Dermis blood vessel endothelial cell (primary cell): ENCODE data around the gene ELOVL5. TPM values are rescaled to one million over a fixed set of nuclear protein-coding genes. Genes with fewer than 3 reads are reported as not detected.

Source experiments
- DNase-seq: peaks from one replicate; pipeline ENCODE4 v3.0.0; 2010
- total RNA-seq: library from RNA; depleted of rRNA; stranded (reverse); fragments of >200 nt; gene quantifications from 2 replicates; pipeline ENCODE4 v1.2.3, GENCODE V29; 2014

The ELOVL5 gene
- total RNA-seq, 1 donor from 2014 or later, result 74.2 TPM

DNA sequence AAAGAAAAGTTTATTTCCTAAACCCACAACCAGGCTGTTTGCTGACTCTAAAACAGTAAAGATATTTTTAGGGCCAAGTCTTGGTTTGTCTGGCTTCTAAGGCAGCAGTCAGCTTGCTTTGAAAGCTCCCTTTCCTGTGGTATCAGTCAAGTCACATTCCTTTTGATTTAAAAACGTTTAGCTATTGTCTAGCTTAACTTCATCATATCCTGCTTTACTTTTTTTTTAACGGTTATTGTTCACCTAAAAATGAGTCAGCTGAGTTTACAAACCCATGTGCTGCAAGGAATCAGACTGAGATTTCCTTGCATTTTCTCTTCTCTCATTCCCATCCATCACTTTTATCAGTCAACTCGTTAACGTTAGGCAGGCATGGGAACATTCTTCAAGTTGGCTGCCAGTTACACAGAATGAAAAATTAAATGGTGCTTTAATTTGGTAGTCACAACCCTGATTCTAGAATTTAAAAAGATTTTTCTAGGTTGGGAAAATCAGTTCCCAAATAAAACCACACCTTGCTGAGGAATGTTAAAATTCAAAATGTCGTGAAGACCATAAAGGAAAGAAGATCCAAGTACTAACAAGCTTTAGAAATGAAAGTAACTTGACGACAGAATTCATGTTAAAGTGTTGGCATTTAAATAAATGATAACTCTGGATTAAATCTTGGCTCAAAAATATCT lies 45.9 kb downstream of the ELOVL5 start:
- peak; percentile 94 for DNase-seq

DNA sequence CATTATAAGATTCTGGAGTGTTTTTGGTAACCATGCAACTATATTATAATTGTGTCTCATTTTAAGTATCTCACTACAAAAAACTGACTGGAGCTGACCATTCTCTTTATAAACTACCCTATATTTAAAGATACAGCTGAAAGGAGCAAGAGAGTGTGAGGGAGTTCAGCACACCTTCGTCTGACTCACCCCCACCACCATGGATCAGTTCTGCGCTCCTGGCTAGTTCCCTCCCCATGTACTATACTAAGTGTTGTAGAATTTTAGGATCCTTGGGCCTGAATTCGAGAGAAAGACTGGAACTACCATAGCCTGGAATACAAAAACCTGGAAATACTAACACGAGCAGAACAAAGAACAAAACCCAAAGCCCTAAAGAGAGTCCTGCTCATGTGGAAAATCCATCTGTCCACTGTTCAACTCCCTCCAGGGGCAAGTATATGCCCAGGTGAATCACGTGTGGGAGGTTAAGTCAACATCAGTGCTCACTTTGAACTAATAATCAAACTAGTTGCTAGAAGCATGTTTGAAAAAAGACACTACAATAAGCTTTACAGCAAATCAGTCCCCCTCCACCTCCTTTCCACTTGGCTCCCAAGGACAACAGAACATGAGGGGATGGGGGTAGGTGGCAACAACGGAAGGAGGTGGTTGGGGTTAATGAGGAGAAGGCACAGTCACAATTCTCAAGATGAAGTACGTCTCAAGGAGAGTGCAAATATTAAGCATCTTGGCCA lies 46.8 kb downstream of the ELOVL5 start:
- DNase-seq, result peak; percentile 69

DNA sequence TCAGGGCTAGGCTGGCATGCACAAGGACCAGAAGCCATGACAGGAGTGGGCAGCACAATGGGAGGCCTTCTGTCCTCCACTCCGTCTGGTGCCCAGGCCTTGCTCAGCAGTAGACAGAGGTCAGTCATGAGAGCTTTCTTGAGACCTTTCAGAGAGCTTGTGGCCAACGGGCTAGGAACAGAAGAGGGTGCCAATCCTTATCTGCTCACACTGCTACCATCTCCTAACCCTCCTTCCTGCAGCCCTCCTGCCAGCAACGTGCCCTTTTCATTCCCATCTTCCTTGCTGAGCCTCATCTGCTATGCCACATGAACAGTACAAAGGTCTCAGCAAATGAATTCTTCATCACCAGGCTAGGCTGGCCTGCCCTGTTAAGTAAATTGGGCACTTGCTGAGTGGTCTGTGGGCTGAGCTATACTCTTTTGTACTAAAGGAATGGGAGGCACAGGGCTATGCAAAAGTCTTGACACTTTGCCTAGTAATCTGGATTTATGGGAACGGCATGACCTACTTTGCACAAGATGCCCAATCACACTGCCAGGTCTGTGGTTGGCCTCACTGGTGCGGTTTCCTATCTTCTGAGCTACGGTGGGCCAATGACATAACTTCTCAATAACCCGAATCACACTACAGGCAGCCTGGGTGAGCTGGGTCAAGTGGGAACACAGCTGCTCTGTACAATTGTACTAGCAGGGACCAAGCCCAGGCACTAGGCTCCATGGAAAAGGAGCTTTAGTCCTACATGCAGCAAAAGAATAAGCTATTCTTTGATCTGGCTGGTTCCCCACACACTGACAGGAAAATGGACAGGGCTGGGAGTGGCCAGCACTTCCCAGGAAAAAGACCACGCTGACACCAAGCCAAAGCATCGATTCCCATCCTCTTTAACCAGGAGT lies 47.8 kb downstream of the ELOVL5 start:
- DNase-seq, result peak; percentile 62

DNA sequence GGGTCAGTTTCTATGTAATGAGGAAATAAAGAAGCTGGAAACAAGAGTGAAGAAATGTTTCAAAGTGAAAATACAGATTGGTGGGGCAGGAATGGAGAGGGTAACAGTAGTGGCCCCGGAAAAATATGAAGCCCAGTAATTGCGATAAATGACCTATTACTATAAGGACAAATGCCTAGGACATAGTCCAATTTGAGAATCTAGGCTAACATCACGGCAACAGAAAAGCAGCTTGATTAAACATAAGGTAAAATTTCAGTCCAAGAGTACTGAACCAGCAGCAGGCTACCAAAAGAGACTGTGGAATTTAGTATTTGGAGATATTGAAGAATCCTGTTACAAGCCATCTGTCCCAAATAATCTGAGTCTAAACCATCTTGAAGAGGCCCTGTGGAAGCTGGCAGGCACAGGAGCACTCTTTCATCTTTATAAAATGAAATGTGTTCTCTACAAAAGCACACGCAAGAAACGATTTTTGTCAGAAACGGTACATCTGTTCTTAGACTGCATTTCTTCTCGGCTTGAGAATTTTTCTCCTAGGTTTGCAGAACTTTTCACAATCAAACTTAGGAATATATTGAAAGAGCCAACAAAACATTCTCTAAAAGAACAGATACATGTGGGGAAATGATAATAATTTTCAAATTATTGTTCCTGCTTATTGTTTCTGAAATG lies 49.3 kb downstream of the ELOVL5 start:
- no peak for DNase-seq

DNA sequence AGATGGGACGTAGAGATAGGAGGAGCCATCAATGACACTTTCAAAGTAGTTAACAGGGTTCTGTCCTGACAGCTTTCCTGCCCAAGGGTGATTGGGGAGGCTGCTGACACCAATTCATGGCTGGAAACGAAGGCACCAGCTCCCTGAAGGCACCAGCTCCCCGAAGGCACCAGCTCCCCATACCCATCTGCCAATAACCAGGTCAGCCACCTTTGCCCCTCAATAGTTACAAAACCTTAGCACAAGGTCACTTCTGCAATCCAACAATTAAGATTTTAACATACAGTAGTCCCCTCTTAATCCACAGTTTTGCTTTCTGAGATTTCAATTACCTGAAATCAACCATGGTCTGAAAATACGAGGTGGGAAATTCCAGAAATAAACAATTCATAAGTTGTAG lies 51.7 kb downstream of the ELOVL5 start:
- DNase-seq, result no peak

DNA sequence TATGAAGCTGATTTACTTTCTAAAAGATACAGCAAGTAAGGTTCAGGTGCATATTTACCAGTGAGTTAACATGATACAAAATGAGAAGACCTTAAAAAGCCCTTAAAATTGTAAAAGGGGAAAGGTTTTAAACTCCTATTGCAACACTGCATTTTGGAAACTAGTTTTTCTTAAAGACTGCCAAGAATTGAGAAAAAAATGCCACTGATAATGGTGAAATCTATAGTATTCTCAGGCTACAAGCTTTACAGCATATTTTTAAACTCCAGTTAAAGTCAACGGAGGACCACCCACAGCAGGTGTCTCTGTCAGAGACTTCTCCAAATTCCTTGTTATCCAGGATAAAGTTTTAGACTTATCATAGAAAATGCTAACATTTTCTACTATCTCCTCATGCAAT lies 53.6 kb downstream of the ELOVL5 start:
- no peak for DNase-seq

DNA sequence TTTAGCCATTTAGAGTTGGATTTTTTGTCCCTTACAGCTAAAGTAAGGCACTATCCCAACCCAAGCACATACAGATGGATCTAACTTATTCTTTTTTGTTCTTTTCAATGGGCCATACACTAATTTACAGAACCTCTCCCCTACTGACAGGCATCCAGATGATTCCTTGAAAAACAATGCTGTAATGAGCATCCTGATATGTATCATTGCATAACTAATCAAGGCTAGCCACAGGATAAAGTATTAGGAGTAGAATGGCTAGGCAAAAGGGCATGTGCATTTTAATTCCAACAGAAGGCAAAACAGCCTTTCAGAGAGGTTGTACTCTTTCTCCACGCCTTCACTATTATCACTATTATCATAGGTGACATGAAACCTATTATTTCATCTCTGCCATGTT lies 54.1 kb downstream of the ELOVL5 start:
- DNase-seq, result no peak

DNA sequence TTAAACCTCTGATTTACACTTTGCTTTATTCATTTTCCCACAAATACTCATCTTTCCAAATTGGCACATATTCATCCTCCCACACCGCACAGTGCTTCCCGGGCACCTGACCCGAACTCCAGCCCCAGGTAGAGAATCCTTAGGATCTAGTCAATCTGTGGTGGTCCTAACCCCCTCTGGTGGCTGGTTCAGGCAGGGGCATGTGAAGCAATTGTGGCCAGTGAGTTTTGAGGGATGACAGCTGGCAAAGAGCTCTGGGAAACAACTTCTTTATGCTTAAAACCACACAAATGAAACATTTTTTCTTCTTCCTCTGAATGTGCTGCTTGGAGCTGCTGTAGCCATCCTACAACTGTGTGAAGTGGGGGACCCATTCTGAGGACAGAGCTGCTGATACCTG lies 54.7 kb downstream of the ELOVL5 start:
- DNase-seq, result peak; percentile 54

DNA sequence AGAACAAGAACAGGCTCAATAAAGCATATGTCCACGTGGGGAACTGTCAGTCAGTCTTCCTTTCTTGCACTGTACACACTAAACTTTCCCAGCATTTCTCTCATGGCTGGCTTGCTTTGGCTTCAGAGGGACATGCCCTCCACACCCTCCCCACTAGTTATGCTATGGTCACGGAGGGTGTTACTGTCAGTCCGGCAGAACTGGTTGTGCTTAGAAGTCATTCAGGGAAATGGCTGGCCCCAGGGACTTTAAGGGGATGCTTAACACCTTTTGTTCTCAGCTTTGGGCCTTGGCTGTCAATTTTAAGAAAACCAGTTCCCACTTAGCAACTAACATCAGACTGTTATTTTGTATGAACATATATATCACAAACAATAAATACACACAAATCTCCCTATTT lies 55.1 kb downstream of the ELOVL5 start:
- no peak for DNase-seq

DNA sequence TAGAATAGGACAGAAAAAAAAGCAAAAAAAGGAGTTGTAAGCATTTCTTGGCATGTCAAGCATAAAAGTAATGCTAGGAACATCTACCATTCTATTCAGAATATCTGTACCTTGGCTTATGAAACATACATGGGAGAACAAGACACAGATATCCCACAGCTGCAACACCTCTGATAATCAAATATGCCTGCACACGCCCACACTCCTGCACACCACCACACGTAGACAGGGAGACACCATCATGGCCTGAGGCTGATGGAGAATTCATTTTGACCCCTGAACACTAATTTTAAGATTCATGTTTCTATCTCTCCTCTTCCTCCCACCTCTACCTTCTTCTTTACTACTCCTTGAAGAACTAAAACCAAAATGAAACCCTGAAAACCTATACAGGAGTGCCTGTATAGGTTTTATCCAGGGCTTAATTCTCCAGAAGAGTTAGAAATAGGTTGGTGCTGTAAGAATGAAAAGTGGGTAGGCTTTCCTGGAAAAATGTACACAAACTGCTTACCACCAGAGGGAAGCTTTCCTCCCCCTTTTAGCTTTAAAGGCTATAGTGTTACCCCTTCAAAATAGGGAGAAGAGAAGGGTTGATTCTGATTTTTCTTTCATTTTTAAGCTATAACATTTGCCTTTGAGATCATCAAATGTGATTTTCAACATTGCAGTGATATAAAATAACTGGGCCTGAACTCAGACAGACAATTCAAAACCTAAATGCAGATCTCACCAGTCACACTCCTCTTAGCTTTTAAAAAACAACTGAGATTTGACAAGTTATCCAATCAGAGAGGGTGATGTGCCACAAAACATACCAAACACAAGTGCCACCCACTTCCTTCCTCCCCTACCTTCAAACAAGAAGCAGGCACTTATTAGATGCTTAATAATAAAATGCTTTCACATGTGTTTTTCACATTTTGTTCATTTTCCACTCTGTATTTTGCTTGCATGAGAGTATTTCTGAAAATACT lies 57.9 kb downstream of the ELOVL5 start:
- DNase-seq, result peak; percentile 17

DNA sequence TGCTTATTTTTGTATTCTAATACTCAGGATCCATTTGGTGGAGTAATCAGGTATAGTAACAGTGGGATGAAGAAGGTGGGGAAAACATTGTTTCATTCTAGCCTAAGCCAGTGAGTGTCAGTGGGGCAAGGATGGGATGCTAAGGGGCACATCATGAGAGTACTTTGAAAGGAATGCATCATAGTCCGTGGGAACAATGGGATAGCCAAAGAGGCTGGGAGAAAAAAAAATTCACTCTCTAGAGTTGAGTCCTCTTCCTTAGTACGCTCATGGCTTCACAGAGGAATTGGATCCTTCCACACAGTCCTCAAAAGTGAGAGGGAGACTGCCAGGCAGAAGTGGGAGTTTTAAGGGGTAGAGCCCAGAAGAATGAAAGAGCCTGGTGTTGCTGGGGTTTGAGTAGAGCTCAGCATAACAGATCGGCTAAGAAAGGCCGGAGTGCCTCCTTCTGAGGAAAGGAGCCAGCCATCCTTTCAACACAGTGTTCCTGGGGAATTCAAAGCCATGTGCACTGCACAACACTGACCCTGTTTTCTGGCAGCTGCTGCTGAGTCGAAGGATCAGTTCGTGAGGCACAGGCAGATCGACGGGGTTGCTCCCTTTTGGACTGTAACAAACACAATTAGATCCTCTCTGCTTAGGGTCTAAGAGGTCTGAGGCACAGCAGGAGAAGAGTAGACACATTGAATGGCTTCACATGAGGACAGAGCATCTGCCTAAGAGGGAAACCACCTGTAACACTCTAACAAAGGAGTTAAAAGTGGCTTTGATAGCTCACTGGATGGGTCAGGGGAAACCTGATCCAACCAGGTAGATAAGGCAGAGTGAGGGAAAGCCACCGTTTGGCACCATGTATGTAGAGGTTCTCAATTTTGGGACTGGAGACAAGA lies 61.2 kb downstream of the ELOVL5 start:
- DNase-seq, result no peak

DNA sequence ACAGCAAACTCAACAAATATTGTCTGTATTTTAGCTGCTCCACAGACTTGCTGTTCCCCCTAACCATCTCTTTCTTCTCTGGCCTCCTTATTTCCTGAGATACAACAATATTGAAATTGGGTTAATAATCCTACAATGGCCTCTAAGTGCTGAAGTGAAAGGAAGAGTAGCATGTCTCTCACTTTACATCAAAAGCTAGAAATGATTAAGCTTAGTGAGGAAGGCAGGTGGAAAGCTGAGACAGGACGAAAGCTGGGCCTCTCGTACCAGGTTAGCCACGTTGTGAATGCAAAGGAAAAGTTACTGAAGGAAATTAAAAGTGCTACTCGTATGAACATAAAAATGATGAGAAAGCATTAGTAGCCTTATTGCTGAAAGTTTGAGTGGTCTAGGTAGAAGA lies 63.8 kb downstream of the ELOVL5 start:
- DNase-seq, result no peak

DNA sequence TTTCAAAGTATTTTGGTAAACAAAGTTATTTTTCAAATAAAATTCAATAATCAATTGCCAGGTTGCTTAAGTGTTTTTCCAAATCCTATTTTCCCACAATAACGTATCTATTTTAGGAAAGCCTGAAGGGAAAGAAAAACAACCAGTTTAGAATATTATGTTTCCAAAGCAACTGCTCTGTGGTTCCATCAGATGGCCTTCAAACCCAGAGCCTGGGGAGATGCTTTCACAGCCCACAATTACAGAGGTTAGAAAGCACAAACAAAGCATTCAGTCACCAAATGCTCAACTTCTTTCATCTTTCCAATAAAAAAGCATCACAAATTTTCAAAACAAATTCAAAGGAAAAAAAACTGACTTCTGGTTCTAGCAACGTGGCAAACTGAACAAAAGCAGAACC lies 66.0 kb downstream of the ELOVL5 start:
- peak; percentile 28 for DNase-seq

DNA sequence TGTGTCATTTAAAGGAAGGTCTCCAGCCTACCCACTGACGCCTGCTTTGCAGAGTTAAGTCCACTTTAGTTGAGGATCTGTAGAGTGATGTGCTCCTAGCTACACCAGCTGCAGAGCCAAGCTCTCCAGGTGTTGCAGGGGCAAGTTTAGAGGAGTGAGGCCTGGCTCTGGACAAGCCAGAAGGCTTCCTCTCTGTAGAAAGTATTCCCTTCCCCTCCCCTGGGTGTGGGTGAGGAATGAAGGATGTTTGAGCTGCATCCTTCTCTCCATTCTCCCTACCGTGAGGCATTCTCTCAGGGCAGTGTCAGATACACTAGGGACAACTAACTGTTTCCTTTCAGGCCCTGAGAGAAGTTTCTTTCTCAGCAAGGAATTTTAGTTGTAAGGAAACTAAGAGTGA lies 66.5 kb downstream of the ELOVL5 start:
- no peak for DNase-seq

DNA sequence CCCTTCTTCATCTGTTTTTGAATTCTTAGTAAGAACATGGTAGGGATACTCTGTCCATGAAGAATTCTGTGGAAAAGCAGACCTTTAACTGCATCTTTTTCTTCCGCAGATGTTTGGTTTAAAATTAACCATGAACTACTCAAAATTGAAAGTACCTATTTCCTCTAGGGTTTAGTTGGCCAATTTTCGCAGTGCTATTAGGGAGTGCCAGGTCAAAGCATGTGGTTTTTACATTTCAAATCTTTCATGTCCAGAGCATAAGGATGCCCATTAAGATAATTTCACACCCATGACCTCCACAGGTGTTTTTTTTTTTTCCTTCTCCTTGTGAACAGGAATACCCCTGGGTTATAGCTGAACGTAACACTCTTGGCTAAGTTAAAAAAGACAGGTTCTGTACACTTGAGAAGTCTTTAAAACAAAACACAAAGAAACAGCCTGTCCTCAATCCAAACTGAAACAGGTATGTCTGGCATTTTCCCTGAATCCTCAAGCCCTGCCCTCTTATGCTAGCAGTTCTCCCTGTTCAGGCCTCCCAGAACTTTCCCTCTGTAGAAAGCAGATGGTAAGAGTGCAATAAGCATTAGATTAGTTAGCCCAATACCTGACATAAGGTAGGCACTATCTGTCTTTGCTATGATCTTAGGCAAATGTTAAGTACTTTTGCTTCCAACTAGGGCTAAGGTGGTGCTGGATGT lies 67.1 kb downstream of the ELOVL5 start:
- no peak for DNase-seq

DNA sequence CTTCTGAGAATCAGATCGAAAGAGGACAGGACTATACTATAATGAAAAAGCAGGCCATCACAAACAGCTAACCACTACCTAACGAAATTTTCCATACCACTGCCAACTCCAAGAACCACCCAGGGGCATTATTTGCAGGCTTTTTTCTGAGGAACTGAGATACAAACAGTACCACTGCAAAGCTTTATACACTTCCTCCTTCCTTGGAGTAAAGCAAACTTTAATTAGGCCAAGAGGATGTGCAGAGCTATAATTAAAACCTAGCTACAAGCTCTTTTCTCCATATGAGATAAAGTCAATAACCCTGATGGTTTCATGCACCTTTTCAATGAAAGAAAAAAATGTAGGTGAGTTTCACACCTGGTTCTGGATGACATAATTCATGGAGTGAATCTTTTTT lies 68.5 kb downstream of the ELOVL5 start:
- DNase-seq, result no peak

DNA sequence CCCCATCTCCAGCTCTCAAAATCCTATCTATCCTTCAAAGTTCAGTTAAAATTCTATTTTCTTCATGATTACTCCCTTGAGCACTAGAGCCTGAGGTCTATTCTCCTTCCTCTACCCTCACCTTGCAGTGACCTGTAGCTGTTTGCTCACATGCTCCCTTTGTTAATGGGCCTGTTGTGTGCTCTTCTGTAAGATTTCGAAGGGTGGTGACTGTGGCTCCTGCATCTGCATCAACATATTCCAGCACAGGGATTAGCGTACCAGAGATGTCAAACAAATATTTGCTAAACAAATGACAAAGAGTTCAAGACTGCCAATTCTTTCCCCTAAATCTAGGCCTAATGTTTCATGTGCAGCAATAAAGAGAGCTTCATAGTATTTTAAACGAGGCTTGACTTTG lies 69.5 kb downstream of the ELOVL5 start:
- no peak for DNase-seq

DNA sequence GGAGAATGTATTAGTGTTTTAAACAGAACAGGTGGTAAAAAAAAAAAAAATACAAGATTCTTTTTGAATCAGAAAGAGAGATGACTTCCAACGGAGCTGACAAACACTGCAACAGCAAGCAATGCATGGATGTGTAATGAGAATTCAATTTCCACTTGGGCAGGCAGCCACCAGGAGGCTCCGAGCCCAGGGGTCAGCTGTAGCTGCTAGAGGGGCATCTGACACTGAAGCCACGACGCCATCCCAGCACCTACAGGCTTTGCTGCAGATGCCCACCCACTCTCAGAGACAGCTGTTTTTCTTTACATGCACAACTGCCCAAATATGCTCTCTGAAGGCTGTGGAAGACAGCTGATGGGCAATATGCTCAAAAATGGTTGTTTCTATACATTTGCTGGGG lies 75.4 kb downstream of the ELOVL5 start:
- DNase-seq, result no peak

DNA sequence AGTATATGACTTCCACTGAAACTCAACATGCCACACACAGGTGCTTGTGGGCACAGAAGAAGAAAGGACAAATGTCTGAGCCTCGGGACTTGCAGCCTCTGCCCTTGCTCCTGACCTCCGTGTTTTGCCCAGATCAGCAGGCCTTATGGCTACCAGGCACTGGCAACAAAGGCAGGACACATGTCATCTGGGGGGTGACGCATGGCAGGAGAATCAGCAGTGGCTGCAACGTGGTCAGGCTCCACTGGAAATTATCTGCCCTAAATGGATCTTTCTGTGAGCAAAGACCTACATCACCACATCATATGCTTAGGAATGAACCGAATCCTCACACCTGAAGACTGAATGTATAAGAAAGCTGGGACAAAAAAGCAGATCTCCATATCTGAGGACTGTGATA lies 78.9 kb downstream of the ELOVL5 start:
- DNase-seq, result no peak
